NCI-H2227 (cell line): ENCODE measurements around the gene FAM163B.

Experiments
- DNase-seq: peaks from one replicate; lab custom pipeline; 2025; ENCODE audit not compliant: unreplicated experiment; lab: John Stamatoyannopoulos, UW

The FAM163B gene

DNA sequence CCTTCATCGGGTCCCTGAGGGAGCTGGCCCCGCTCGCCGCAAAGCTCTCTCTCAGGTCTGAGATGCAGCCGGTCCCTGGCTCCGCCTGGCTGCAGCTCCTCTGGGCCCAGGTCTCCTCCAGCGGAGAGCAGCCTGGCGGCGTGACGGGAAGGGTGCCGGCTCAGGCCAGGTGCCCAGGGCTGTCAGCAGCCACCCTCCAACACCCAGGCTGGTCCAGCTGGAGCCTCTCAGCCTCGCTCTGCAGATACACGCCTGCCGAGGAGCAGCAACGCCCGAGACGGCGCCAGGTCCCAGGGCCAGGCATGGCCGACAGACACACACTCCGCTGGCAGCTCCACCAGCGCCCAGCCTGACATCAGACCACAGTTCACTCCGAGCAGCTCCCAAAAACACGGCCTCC lies 25.6 kb downstream of the FAM163B start:
- DNase-seq: no peak

DNA sequence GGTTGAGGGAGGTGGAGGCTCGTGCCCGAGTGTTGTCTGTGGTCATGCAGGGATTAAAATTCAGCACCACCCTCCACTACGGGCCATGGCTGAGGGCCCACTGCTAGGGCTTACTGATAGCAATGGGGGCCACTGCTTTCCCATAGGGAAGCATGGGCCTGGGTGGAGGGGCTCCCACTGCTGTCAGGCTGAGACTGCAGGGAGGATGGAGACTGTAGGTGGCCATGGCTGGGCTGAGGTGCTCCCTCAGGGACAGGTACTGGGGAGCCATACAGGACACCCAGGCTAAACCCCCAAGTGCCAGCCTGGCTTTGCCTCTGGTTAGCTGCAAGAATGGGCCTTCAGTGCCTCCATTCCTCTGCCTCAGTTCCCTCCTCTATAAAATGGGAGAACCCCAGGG lies 26.1 kb downstream of the FAM163B start:
- DNase-seq: no peak

- no peak for DNase-seq
Observed at GRCh38 chr9:133582501-133583045, 26.6 kb downstream of the FAM163B start.

DNA sequence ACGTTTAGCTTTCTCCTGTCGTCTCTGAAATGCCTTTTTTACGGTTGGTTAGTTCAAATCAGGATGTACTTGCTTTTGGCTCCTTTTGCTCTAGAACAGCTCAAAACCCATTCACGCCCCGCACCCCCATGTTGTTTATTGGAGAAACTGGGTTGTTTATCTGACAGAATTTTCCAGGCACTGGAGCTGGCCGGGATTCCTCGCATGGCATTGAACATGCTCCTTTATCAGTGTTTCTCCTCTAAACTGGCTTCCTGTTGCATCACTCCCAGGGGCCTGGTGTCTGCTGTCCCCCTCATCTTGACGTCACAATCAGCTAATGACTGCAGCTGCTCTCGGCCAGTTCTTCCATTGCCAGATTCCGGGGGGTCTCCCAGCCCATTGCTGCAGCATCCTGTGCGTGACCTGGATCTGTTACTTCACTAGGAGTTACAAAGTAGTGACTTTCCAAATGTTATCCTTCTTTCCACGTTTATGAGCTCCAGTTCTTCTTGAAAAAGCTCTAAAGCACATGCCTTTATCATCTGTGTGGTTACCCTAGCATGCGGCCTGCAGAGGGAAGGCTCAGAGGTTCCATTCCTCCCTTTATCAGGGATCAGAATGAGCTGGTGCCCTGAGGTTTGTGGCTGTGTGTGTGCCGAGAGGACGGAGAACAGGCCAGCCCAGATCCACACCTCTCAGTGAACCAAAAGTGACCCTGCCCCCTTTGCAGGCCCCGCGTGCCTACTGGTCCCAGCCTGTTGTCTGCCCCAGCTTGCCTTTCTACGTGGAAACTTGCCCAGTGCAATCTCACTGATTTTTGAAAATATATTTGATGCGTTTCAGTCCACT lies 27.5 kb downstream of the FAM163B start:
- DNase-seq: no peak

DNA sequence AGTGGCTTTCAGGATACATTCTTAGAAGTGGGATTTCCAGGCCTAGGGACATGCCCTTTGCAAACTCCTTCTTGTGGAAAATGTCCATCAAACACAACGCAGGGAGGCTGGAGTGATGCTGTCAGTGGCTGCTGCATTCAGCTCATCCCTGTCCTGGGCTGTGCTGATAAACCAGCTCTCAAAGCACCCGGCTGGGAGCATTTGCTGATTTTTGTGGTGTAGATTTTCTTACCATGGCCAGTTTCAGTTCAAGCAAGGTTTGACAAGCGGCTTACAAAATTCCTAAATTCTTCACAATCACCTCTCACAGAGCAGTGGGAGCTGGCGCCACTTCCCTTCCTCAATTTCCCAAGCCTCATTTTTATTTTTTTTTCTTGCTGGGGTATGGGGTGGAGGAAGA lies 28.2 kb downstream of the FAM163B start:
- DNase-seq: no peak

- DNase-seq: no peak
Observed at GRCh38 chr9:133580419-133580738, 28.8 kb downstream of the FAM163B start.

DNA sequence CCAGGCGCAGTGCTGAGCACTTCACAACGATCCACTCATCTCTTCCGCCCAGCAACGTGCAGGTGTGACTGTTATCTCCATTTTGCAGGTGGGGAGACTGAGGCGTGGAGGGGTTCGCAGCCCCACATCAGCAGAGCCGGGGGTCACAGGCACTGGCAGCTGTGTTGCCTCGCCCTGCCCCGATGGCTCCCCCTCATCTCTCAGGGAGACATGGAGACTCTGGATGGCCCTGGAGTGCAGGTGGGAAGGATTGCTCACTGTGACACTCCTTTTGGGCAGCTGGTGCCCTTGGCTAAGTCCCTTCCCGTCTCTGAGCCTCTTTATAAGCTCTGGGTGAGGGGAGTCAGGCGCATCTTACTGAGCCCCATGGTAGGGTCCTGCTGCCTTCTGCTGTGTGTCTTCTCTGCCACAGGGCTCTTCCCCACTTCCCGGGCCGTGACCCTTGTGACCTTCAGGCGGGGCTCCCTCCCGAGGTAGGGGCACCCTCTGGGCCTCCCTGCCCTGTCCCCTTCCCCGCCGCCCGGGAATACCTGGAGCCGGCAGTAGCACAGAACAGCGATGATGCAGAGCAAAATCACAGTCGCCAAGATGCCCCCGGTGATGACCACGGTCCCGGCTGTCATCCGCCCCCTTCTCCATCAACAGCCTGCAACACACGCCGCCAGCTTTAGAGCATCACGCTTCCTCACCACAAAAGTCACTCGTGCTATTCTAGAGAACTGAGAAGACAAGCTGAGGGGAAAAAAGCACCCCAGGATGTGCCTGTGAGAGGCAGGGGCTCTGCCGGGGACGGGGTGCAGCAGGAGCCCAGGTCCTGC lies 29.4 kb downstream of the FAM163B start:
- no peak for DNase-seq

GRCh38 chr9:133578524-133579441 lies 30.4 kb downstream of the FAM163B start:
- DNase-seq: no peak

GRCh38 chr9:133577737-133578112 lies 31.5 kb downstream of the FAM163B start:
- no peak for DNase-seq

DNA sequence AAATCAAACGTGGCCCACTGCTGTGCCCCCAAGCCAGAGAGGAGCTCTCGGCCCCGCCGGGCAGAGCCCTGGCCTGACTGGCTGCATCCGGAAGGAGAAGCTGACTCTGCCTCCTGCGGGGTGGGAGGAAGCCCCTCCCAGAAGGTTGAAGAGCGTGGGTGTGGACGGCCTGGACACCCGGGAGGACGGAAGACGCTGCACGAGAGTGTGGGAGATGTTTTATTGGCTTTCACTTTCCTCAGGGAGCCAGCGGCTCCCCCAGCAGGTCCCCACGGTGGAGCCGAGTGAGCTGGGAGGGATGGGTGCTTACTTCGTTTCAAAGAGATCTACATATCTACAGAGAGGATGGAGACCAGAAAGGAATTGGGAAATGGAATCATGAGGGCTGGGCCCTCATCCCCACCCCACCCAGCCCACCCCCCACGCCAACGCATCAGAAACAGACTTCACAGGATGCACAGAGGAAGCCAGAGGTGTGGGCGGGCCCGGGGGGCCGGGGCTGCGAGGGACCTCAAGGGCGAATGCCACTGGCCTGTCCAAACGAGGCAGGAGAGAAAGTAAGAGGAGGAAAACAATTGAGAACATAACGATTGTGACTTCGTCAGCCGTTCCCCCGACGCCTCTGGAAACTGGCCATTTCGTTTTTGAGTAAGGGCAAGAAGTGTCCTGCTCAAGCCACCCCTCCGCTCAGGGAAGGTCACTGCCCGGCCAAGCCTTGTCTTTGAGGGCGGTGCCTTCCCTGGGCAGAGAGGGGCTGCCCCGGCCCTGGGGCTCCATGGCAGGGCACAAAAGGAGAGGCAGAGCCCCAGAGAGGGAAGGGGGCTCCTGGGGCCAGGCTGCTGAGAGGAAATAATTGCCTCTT lies 32.1 kb downstream of the FAM163B start:
- no peak for DNase-seq

GRCh38 chr9:133576031-133576874 lies 32.9 kb downstream of the FAM163B start:
- DNase-seq: no peak

DNA sequence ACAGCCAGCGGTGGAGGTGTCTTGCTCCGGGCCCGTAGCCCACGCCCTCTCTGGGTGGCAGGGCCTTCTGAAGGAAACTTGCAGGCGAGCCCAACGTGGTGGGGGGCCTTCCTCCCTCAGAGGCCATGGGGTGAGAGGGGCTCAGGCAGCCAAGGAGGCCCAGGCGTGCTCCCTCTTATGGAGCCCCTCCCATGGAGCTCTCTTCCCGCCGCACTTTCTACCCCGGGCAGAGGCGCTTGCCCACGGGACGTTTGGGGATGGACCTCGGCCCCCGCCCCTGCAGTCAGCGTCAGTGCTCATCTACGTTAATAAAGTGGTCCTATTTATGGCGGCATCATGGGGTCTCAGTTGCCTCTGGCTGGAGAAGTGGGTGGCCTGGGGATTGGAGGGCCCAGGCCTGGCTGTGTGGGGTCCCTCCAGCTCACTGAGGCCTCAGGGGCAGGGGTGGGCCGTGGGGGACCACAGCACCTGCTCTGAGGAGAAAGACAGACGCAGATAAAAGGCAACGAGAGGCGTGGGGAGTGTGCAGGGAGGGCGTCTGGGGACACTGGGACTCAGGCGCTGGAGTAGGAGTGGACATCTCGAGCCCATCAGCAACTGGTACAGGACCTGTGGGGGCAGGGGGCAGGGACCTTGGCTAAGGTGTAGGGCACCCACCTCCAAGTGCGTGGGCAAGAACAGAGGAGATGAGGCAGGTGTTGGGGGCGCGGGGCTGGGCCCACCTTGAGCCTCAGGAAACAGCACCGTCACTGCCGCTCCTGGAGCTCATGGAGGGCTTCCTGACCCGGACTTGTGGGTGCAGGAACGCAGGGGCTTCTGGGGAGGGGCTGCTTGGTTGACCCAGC lies 33.8 kb downstream of the FAM163B start:
- DNase-seq: no peak

DNA sequence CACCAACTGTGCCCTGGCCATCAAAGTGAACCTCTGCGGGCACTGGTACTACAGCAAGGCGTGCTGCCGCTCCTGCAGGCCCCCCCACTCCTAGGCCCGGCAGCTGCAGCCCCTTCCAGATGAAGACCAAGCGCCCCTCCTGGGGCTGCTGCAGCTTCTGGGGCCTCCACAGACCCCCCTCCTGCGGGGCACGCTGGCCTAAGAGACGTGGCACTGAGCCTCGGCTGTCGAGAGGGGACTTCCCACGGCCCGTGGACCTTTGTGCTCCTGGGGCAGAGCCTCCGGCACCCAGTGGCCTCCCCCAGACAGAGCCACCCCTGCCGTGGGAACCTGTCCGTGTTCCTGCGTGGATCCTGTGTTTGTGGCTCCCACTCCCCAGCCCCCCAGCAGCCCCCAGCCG lies 34.4 kb downstream of the FAM163B start:
- no peak for DNase-seq

DNA sequence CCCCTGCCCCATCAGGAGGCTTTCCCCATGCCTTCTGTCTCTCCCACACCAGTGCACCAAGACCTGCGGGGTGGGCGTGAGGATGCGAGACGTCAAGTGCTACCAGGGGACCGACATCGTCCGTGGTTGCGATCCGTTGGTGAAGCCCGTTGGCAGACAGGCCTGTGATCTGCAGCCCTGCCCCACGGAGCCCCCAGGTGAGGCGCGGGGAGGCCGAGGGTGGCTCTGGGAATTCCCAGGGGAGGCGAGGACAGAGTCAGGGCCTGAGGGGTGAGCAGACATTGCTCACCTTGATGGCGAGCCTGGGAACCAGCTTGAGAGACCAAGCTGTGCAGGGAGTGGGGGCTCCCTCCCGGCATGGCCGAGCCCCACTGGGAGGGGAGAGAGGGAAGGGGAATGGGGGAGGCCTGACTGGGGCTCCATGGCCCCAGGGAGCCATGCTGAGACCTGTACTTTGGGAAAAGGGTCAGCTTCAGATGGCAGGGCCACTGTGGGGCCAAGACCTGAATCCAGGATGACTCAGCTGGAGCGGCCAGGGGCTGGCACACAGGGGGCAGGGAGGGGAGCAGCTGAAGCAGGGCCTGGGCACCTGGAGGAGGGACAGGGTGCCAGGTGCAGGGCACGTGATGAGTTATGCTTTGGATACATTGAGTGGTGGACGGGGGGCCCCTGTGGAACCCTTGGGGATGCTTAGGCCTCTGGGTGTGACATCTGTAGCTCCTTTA lies 35.2 kb downstream of the FAM163B start:
- no peak for DNase-seq

GRCh38 chr9:133572821-133573361 lies 36.3 kb downstream of the FAM163B start:
- no peak for DNase-seq

GRCh38 chr9:133571896-133572595 lies 37.1 kb downstream of the FAM163B start:
- DNase-seq: no peak

GRCh38 chr9:133571391-133571890 lies 37.7 kb downstream of the FAM163B start:
- no peak for DNase-seq
